HCT116 (cell line): ENCODE results near the gene RAVER1.

Experiments
- CBX3 ChIP-seq: IDR thresholded peaks from 2 replicates; pipeline ENCODE4 v1.6.1; 2012; ENCODE audit warnings: low read depth
- EZH2 ChIP-seq: fragments of 200-600 bp; sonication (generic); IDR thresholded peaks from 2 replicates; pipeline ENCODE4 v1.6.1; 2017; ENCODE audit warnings: antibody characterized with exemption, mixed run types
- EZH2phosphoT487 ChIP-seq: fragments of 200-600 bp; IDR thresholded peaks from 2 replicates; pipeline ENCODE4 v1.6.1; 2018; ENCODE audit warnings: antibody characterized with exemption, borderline replicate concordance
- POLR2A ChIP-seq: IDR thresholded peaks from 2 replicates; pipeline ENCODE4 v1.7.0; 2011; ENCODE audit warnings: borderline replicate concordance; ENCODE audit not compliant: insufficient read depth, insufficient read length; ENCODE audit errors: extremely low read depth
- TF ChIP-seq, protein P1 (sequence below), 3 experiments: fragments of 200-600 bp in 1 of 3; sonication (generic) in 1 of 3; IDR thresholded peaks in 2 of 3; conservative IDR thresholded peaks in 1 of 3; 2 replicates each; pipeline ENCODE4 v1.5.1; 2012 to 2017; ENCODE audit warnings: low read depth in 2 of 3, low read length in 2 of 3, antibody characterized with exemption in 1 of 3, borderline replicate concordance in 1 of 3, control low read depth in 1 of 3, mild to moderate bottlenecking in 1 of 3, mixed read lengths in 1 of 3, mixed run types in 1 of 3, moderate library complexity in 1 of 3; ENCODE audit not compliant: insufficient read depth in 1 of 3
- TF ChIP-seq, protein P2 (sequence below): IDR thresholded peaks from 2 replicates; pipeline ENCODE4 v1.6.1; 2011; ENCODE audit warnings: mild to moderate bottlenecking, low read length, moderate library complexity; ENCODE audit not compliant: insufficient replicate concordance; ENCODE audit errors: extremely low read depth

DNA sequence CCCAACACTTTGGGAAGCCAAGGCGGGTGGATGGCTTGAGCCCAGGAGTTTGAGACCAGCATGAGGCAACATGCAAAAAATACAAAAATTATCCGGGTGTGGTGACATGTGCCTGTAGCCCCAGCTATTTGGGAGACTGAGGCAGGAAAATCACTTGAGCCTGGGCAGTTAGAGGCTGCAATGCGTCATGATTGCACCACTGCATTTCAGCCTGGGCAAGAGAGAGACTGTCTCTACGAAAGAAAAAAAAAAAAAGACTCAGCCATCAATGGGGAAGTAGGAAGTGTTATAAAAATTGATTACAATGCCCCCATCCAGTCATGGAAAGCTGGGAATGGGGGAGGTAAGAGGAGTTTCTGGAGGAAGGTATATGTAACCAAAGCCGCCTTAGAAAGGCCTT, 41.6 kb upstream of the RAVER1 start:
- TF ChIP-seq, protein P1, sequence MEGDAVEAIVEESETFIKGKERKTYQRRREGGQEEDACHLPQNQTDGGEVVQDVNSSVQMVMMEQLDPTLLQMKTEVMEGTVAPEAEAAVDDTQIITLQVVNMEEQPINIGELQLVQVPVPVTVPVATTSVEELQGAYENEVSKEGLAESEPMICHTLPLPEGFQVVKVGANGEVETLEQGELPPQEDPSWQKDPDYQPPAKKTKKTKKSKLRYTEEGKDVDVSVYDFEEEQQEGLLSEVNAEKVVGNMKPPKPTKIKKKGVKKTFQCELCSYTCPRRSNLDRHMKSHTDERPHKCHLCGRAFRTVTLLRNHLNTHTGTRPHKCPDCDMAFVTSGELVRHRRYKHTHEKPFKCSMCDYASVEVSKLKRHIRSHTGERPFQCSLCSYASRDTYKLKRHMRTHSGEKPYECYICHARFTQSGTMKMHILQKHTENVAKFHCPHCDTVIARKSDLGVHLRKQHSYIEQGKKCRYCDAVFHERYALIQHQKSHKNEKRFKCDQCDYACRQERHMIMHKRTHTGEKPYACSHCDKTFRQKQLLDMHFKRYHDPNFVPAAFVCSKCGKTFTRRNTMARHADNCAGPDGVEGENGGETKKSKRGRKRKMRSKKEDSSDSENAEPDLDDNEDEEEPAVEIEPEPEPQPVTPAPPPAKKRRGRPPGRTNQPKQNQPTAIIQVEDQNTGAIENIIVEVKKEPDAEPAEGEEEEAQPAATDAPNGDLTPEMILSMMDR (IDR thresholded peaks at IDR 0.05 in 2 of 3, conservative IDR thresholded peaks at IDR 0.05 in 1 of 3; ENCODE audit: borderline replicate concordance in 1 of 3, insufficient read depth in 1 of 3, low read depth in 2 of 3, low read length in 2 of 3): no peak
- TF ChIP-seq EZH2phosphoT487 (no peak), CBX3 (no peak), EZH2 (no peak), POLR2A (no peak)
- TF ChIP-seq, protein P2, sequence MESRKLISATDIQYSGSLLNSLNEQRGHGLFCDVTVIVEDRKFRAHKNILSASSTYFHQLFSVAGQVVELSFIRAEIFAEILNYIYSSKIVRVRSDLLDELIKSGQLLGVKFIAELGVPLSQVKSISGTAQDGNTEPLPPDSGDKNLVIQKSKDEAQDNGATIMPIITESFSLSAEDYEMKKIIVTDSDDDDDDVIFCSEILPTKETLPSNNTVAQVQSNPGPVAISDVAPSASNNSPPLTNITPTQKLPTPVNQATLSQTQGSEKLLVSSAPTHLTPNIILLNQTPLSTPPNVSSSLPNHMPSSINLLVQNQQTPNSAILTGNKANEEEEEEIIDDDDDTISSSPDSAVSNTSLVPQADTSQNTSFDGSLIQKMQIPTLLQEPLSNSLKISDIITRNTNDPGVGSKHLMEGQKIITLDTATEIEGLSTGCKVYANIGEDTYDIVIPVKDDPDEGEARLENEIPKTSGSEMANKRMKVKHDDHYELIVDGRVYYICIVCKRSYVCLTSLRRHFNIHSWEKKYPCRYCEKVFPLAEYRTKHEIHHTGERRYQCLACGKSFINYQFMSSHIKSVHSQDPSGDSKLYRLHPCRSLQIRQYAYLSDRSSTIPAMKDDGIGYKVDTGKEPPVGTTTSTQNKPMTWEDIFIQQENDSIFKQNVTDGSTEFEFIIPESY: no peak
